Measurements from ENCODE around the gene ARMC2.

ARMC2 gene

GRCh38 chr6:108993876-108994275 is 145.7 kb downstream of the ARMC2 start:
- DNase-seq (ENCODE audit: low read depth) = no peak

- no peak for DNase-seq (ENCODE audit: low read depth)
These were observed 147.1 kb downstream of the ARMC2 start for GRCh38 chr6:108995296-108995695.

- no peak for DNase-seq (ENCODE audit: low read depth)
These were observed 148.0 kb downstream of the ARMC2 start for GRCh38 chr6:108996208-108996607.

GRCh38 chr6:108998485-108998884 is 150.3 kb downstream of the ARMC2 start:
- DNase-seq (ENCODE audit: low read depth) = no peak

- DNase-seq (ENCODE audit: low read depth) = no peak
These were observed 151.2 kb downstream of the ARMC2 start for GRCh38 chr6:108999428-108999827.

- DNase-seq (ENCODE audit: low read depth) = no peak
These were observed 152.1 kb downstream of the ARMC2 start for GRCh38 chr6:109000289-109000688.

GRCh38 chr6:109001291-109001894 is 153.2 kb downstream of the ARMC2 start:
- no peak for DNase-seq (ENCODE audit: low read depth)

- no peak for DNase-seq (ENCODE audit: low read depth)
These were observed 154.0 kb downstream of the ARMC2 start for GRCh38 chr6:109002051-109002697.

GRCh38 chr6:109002882-109003281 is 154.7 kb downstream of the ARMC2 start:
- no peak for DNase-seq (ENCODE audit: low read depth)

GRCh38 chr6:109006818-109007217 is 158.6 kb downstream of the ARMC2 start:
- no peak for DNase-seq (ENCODE audit: low read depth)

- no peak for DNase-seq (ENCODE audit: low read depth)
These were observed 159.3 kb downstream of the ARMC2 start for GRCh38 chr6:109007521-109007920.

GRCh38 chr6:109008054-109008453 is 159.8 kb downstream of the ARMC2 start:
- DNase-seq (ENCODE audit: low read depth) = no peak

- DNase-seq (ENCODE audit: low read depth) = no peak
These were observed 160.5 kb downstream of the ARMC2 start for GRCh38 chr6:109008537-109009235.

- peak; percentile 87 for DNase-seq (ENCODE audit: low read depth)
These were observed 161.2 kb downstream of the ARMC2 start for GRCh38 chr6:109009236-109009961.

GRCh38 chr6:109009962-109010704 is 161.9 kb downstream of the ARMC2 start:
- no peak for DNase-seq (ENCODE audit: low read depth)

GRCh38 chr6:109010705-109011102 is 162.5 kb downstream of the ARMC2 start:
- DNase-seq (ENCODE audit: low read depth) = no peak

GRCh38 chr6:109013656-109014305 is 165.6 kb downstream of the ARMC2 start:
- DNase-seq (ENCODE audit: low read depth) = no peak

GRCh38 chr6:109014606-109015005 is 166.4 kb downstream of the ARMC2 start:
- DNase-seq (ENCODE audit: low read depth) = no peak

GRCh38 chr6:109015176-109015575 is 167.0 kb downstream of the ARMC2 start:
- DNase-seq (ENCODE audit: low read depth) = no peak

- DNase-seq (ENCODE audit: low read depth) = no peak
These were observed 171.7 kb downstream of the ARMC2 start for GRCh38 chr6:109019911-109020310.

GRCh38 chr6:109021870-109022269 is 173.6 kb downstream of the ARMC2 start:
- no peak for DNase-seq (ENCODE audit: low read depth)

Measured in activated gamma-delta T cell treated with anti-CD3 and anti-CD28 coated beads, Interleukin-2, amount 50 U/mL, for 16 hours (primary cell).